GM12878 (cell line): ENCODE results near the gene VDR. TPM values are rescaled to one million over a fixed set of nuclear protein-coding genes. Genes with fewer than 3 reads are reported as not detected.

Source experiments
- ATAC-seq: fragments of 200-7000 bp; cut with Tn5 transposase; 3 replicates; pipeline ENCODE4 v1.9.1; 2020; ENCODE audit warnings: mild to moderate bottlenecking, moderate library complexity
- BruUV-seq: library from RNA; stranded (reverse); fragments of 400-500 nt; replicated peaks from 2 replicates; lab custom pipeline; 2021; lab: Mats Ljungman, UMichigan
- CTCF ChIA-PET: fragments of 300-600 bp; sonication (Branson Sonifier 250); formaldehyde crosslinking; extraction: SDS; loops from one replicate; lab custom pipeline; 2021; ENCODE audit warnings: inconsistent platforms; lab: Yijun Ruan, JAX
- POLR2A ChIA-PET: fragments of 350-600 bp; formaldehyde crosslinking; extraction: SDS; loops from one replicate; lab custom pipeline; 2021; ENCODE audit warnings: inconsistent platforms; lab: Charles Lee
- RAD21 ChIA-PET: fragments of 300-600 bp; sonication (Branson Sonifier 250); formaldehyde crosslinking; loops from one replicate; lab custom pipeline; 2023; ENCODE audit warnings: antibody characterized with exemption; ENCODE audit not compliant: unreplicated experiment; lab: Charles Lee
- SMC1A ChIA-PET: fragments of 300-600 bp; sonication (Branson Sonifier 250); formaldehyde crosslinking; loops from one replicate; lab custom pipeline; 2023; ENCODE audit not compliant: unreplicated experiment, uncharacterized antibody; lab: Charles Lee
- DNase-seq: peaks from one replicate; pipeline ENCODE4 v3.0.0-alpha.2; 2011; ENCODE audit warnings: low read depth, low spot score
- FAIRE-seq: peaks from 3 replicates; lab custom pipeline; 2011; peaks lifted over from hg19 to GRCh38; lab: Jason Lieb, UNC
- H2AFZ ChIP-seq: 2 replicates; pipeline ENCODE4 v1.6.0; 2011; ENCODE audit warnings: low read depth, low read length, control low read depth; ENCODE audit not compliant: control insufficient read depth
- H3K27ac ChIP-seq: 2 replicates; pipeline ENCODE4 v1.5.1; 2011; ENCODE audit warnings: control low read depth; ENCODE audit not compliant: control insufficient read depth, insufficient read depth
- H3K27me3 ChIP-seq, 2 experiments: replicated peaks in 1 of 2; 2 replicates each; pipeline versions ENCODE4 v1.6.0 to v1.6.1; 2011; ENCODE audit warnings: low read length in 1 of 2; ENCODE audit not compliant: control insufficient read depth in 2 of 2, insufficient read depth in 2 of 2
- H3K36me3 ChIP-seq, 2 experiments: 2 replicates each; pipeline ENCODE4 v1.5.1; 2011; ENCODE audit warnings: low read length in 1 of 2; ENCODE audit not compliant: control insufficient read depth in 2 of 2, insufficient read depth in 2 of 2
- H3K4me1 ChIP-seq: 2 replicates; pipeline ENCODE4 v1.6.1; 2011; ENCODE audit warnings: mild to moderate bottlenecking, low read length, moderate library complexity, mixed read lengths; ENCODE audit not compliant: control insufficient read depth, insufficient read depth
- H3K4me2 ChIP-seq: 2 replicates; pipeline ENCODE4 v1.6.0; 2011; ENCODE audit warnings: control low read depth; ENCODE audit not compliant: control insufficient read depth, insufficient read depth
- H3K4me3 ChIP-seq: fragments of 200-600 bp; sonication (generic); 2 replicates; pipeline ENCODE4 v1.5.1; 2016
- H3K79me2 ChIP-seq: 2 replicates; pipeline ENCODE4 v1.6.0; 2011; ENCODE audit warnings: low read length; ENCODE audit not compliant: control insufficient read depth, insufficient read depth
- H3K9ac ChIP-seq: 2 replicates; pipeline ENCODE4 v1.8.0; 2011; ENCODE audit warnings: low read length, control low read depth, mixed read lengths; ENCODE audit not compliant: control insufficient read depth, insufficient read depth
- H3K9me3 ChIP-seq: replicated peaks from 3 replicates; pipeline ENCODE4 v1.5.1; 2011; ENCODE audit warnings: mild to moderate bottlenecking, low read length; ENCODE audit not compliant: control insufficient read depth, insufficient read depth
- H4K20me1 ChIP-seq: 2 replicates; pipeline ENCODE4 v1.6.0; 2011; ENCODE audit not compliant: control insufficient read depth, insufficient read depth
- BACH1 ChIP-seq: fragments of 450-650 bp; IDR thresholded peaks from 2 replicates; pipeline ENCODE4 v1.6.1; 2017; ENCODE audit warnings: mild to moderate bottlenecking, borderline replicate concordance
- BCLAF1 ChIP-seq: fragments of 450-650 bp; IDR thresholded peaks from 2 replicates; pipeline ENCODE4 v1.6.1; 2017; ENCODE audit warnings: antibody characterized with exemption, mild to moderate bottlenecking, moderate library complexity
- BRCA1 ChIP-seq: IDR thresholded peaks from 2 replicates; pipeline ENCODE4 v1.6.1; 2011; ENCODE audit warnings: low read depth, low read length, improper control_type of control experiment
- CBX3 ChIP-seq: fragments of 200-600 bp; sonication (generic); IDR thresholded peaks from 2 replicates; pipeline ENCODE4 v1.6.1; 2016; ENCODE audit warnings: low read depth, borderline replicate concordance
- CREM ChIP-seq: IDR thresholded peaks from 2 replicates; pipeline ENCODE4 v1.6.1; 2014; ENCODE audit warnings: antibody characterized with exemption, low read depth
- EGR1 ChIP-seq, 2 experiments: IDR thresholded peaks; 1 replicate in 1 of 2; 2 replicates in 1 of 2; pipeline ENCODE4 v1.6.1; 2011 to 2012; ENCODE audit warnings: low read depth in 2 of 2, low read length in 2 of 2, borderline replicate concordance in 1 of 2, mild to moderate bottlenecking in 1 of 2, moderate library complexity in 1 of 2
- ETV6 ChIP-seq, 2 experiments: fragments of 450-650 bp in 1 of 2; IDR thresholded peaks in 1 of 2; conservative IDR thresholded peaks in 1 of 2; 2 replicates each; pipeline ENCODE4 v1.6.1; 2014; ENCODE audit warnings: antibody characterized with exemption in 1 of 2, borderline replicate concordance in 1 of 2, low read depth in 1 of 2, mild to moderate bottlenecking in 1 of 2, moderate library complexity in 1 of 2
- HDAC2 ChIP-seq: fragments of 200-600 bp; sonication (generic); IDR thresholded peaks from 2 replicates; pipeline ENCODE4 v1.6.1; 2017
- JUND ChIP-seq: IDR thresholded peaks from 2 replicates; pipeline ENCODE4 v1.6.1; 2012; ENCODE audit warnings: low read depth, mild to moderate bottlenecking, low read length, improper control_type of control experiment, moderate library complexity
- NBN ChIP-seq: fragments of 450-650 bp; IDR thresholded peaks from 2 replicates; pipeline ENCODE4 v1.6.1; 2016
- NFXL1 ChIP-seq: fragments of 450-650 bp; IDR thresholded peaks from 2 replicates; pipeline ENCODE4 v1.6.1; 2017; ENCODE audit warnings: antibody characterized with exemption, mild to moderate bottlenecking, borderline replicate concordance
- NR2C1 ChIP-seq: fragments of 450-650 bp; IDR thresholded peaks from 2 replicates; pipeline ENCODE4 v1.6.1; 2017; ENCODE audit warnings: antibody characterized with exemption, mild to moderate bottlenecking, moderate library complexity
- POLR2AphosphoS5 ChIP-seq: IDR thresholded peaks from 2 replicates; pipeline ENCODE4 v1.6.1; 2011; ENCODE audit warnings: mild to moderate bottlenecking, low read length, inconsistent platforms
- RBBP5 ChIP-seq: fragments of 200-600 bp; sonication (generic); conservative IDR thresholded peaks from 2 replicates; pipeline ENCODE4 v1.6.1; 2016
- SMAD1 ChIP-seq: fragments of 450-650 bp; IDR thresholded peaks from 2 replicates; pipeline ENCODE4 v1.6.1; 2018; ENCODE audit warnings: mild to moderate bottlenecking, low read depth; ENCODE audit not compliant: partially characterized antibody
- USF1 ChIP-seq: IDR thresholded peaks from 2 replicates; pipeline ENCODE4 v1.6.1; 2011; ENCODE audit warnings: borderline replicate concordance, low read depth, mild to moderate bottlenecking, moderate library complexity, mixed read lengths, low read length; ENCODE audit not compliant: insufficient read depth; ENCODE audit errors: extremely low read length
- ZZZ3 ChIP-seq: IDR thresholded peaks from 2 replicates; pipeline ENCODE4 v1.6.1; 2011; ENCODE audit warnings: low read depth; ENCODE audit not compliant: control insufficient read depth, insufficient read length
- in situ Hi-C: fragments of 300-500 bp; cut with MboI; formaldehyde crosslinking; loops from 9 replicates; pipeline ENCODE4 v1.14.3; 2018; ENCODE audit warnings: mixed read lengths
- intact Hi-C: fragments of 100-400 bp; cut with micrococcal nuclease; formaldehyde crosslinking; loops from one replicate; pipeline ENCODE4 v1.14.2; 2022; ENCODE audit not compliant: unreplicated experiment
- polyA plus RNA-seq, 11 experiments: library from polyadenylated mRNA; depleted of rRNA in 4 of 11; unstranded in 6 of 11; stranded (reverse) in 5 of 11; fragments of >200 nt; fragmentation: Nextera tagmentation in 4 of 11; fragmentation: Illumina TruSeq in 1 of 11; extraction: Ambion mirVana in 4 of 11; extraction: Trizol in 1 of 11; gene quantifications; 1 replicate in 1 of 11; 2 replicates in 10 of 11; pipeline versions ENCODE4 v1.2.1 to v1.2.3, GENCODE V29; 2011 to 2016; ENCODE audit warnings: inconsistent platforms in 2 of 11, missing spikeins in 2 of 11, low read depth in 1 of 11
- total RNA-seq, 4 experiments: library from RNA; depleted of rRNA in 3 of 4; stranded (reverse); fragments of >200 nt in 3 of 4; fragmentation: Illumina TruSeq in 1 of 4; extraction: Trizol in 1 of 4; gene quantifications; 2 replicates each; pipeline versions ENCODE4 v1.2.1 to v1.2.3, GENCODE V29; 2013 to 2021
- TF ChIP-seq, protein P1 (sequence below): fragments of 150-350 bp; IDR thresholded peaks from 2 replicates; pipeline ENCODE4 v1.6.1; 2014; ENCODE audit warnings: mild to moderate bottlenecking, low read depth, low read length
- TF ChIP-seq, protein P2 (sequence below): IDR thresholded peaks from 2 replicates; pipeline ENCODE4 v1.6.1; 2011; ENCODE audit warnings: mild to moderate bottlenecking, low read depth, low read length, moderate library complexity; ENCODE audit not compliant: insufficient replicate concordance

VDR gene
- total and polyA plus RNA-seq, 10 of the 15 experiments (the other 5 are each of a cell fraction or from before 2014, with no cell fraction given), result 0.27 to 7.9 (median 3.0) TPM

- FAIRE-seq, result no peak
- no peaks in the 10 kb centered on the region for H4K20me1 ChIP-seq
- no peak overlapping the region for H3K4me2 ChIP-seq
- CTCF ChIA-PET, result no interaction called here
- H3K36me3 ChIP-seq, result no peaks in the 10 kb centered on the region
- DNase-seq, result no peak
- TF ChIP-seq, protein P1, sequence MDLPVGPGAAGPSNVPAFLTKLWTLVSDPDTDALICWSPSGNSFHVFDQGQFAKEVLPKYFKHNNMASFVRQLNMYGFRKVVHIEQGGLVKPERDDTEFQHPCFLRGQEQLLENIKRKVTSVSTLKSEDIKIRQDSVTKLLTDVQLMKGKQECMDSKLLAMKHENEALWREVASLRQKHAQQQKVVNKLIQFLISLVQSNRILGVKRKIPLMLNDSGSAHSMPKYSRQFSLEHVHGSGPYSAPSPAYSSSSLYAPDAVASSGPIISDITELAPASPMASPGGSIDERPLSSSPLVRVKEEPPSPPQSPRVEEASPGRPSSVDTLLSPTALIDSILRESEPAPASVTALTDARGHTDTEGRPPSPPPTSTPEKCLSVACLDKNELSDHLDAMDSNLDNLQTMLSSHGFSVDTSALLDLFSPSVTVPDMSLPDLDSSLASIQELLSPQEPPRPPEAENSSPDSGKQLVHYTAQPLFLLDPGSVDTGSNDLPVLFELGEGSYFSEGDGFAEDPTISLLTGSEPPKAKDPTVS, result no peak
- TF ChIP-seq SMAD1, result no peak
- no peak for TF ChIP-seq POLR2AphosphoS5
- no peak for TF ChIP-seq EGR1 (IDR thresholded peaks at IDR 0.05; ENCODE audit: borderline replicate concordance in 1 of 2, low read depth in 2 of 2, low read length in 2 of 2)
- no peak for TF ChIP-seq ETV6 (conservative IDR thresholded peaks at IDR 0.05 in 1 of 2, IDR thresholded peaks at IDR 0.05 in 1 of 2; ENCODE audit: borderline replicate concordance in 1 of 2, low read depth in 1 of 2)
- no peak for TF ChIP-seq BCLAF1
- TF ChIP-seq CBX3, result no peak
- no peak for TF ChIP-seq NBN
- no peak for TF ChIP-seq BACH1
- TF ChIP-seq NR2C1, result no peak
- no peak for TF ChIP-seq USF1
- TF ChIP-seq HDAC2, result no peak
- no peak for TF ChIP-seq CREM
- TF ChIP-seq JUND, result no peak
- TF ChIP-seq ZZZ3, result no peak
- TF ChIP-seq NFXL1, result no peak
- TF ChIP-seq RBBP5, result no peak
- TF ChIP-seq, protein P2, sequence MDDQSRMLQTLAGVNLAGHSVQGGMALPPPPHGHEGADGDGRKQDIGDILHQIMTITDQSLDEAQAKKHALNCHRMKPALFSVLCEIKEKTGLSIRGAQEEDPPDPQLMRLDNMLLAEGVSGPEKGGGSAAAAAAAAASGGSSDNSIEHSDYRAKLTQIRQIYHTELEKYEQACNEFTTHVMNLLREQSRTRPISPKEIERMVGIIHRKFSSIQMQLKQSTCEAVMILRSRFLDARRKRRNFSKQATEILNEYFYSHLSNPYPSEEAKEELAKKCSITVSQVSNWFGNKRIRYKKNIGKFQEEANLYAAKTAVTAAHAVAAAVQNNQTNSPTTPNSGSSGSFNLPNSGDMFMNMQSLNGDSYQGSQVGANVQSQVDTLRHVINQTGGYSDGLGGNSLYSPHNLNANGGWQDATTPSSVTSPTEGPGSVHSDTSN, result no peak
- TF ChIP-seq BRCA1, result no peak
- RAD21 ChIA-PET, result interaction anchor here (0.6 kb wide), 1 partner anchor 233 kb away, joined by 3 read pairs; no protein-coding TSS in a partner anchor
- peaks cover 6% of the 10 kb centered on the region for H3K4me1 ChIP-seq
- no peaks in the 10 kb centered on the region for H3K9me3 ChIP-seq
- H2AFZ ChIP-seq, result no peak overlapping the region
- in situ Hi-C loops (no loop called here), intact Hi-C loops (no loop called here)
- H3K4me3 ChIP-seq, result no peak overlapping the region
- H3K79me2 ChIP-seq, result no peaks in the 10 kb centered on the region
- H3K27ac ChIP-seq, result no peak overlapping the region
- no peak for ATAC-seq
- BruUV-seq, result no TSS peak
- no peak overlapping the region for H3K9ac ChIP-seq
- SMC1A ChIA-PET, result no interaction called here
- POLR2A ChIA-PET, result interaction anchor here (0.6 kb wide), 1 partner anchor 46 kb away, joined by 3 read pairs; no protein-coding TSS in a partner anchor
- H3K27me3 ChIP-seq, result peaks cover 5 to 7% of the 10 kb centered on the region in 2 experiments; a peak in 2 of 4 replicates
Observed at GRCh38 chr12:47908738-47909137, 3.9 kb upstream of the VDR start.
